OCI-LY1 (cell line): ENCODE results near the gene SFXN2.

Experiments used
- H2AFZ ChIP-seq: fragments of 200-600 bp; sonication (generic), shearing (Covaris generic); 2 replicates; pipeline ENCODE4 v1.6.0; 2014; ENCODE audit warnings: antibody characterized with exemption, mild to moderate bottlenecking, low read length
- H3F3A ChIP-seq: fragments of 200-600 bp; sonication (generic), shearing (Covaris generic); 2 replicates; pipeline ENCODE4 v1.6.0; 2014; ENCODE audit warnings: mild to moderate bottlenecking, antibody characterized with exemption, low read length, moderate library complexity; ENCODE audit not compliant: insufficient read depth
- H3K27ac ChIP-seq: fragments of 200-600 bp; sonication (generic); 2 replicates; pipeline ENCODE4 v1.5.1; 2014; ENCODE audit warnings: low read length, mixed run types, mild to moderate bottlenecking, low read depth; ENCODE audit not compliant: poor library complexity, severe bottlenecking
- H3K27me3 ChIP-seq: fragments of 200-600 bp; sonication (generic); 2 replicates; pipeline ENCODE4 v1.6.0; 2014; ENCODE audit warnings: antibody characterized with exemption, mild to moderate bottlenecking, low read length, moderate library complexity; ENCODE audit not compliant: insufficient read depth
- H3K36me3 ChIP-seq: fragments of 200-600 bp; sonication (generic); 2 replicates; pipeline ENCODE4 v1.6.1; 2014; ENCODE audit warnings: mild to moderate bottlenecking, antibody characterized with exemption, low read length, moderate library complexity, mixed read lengths; ENCODE audit not compliant: insufficient read depth
- H3K4me1 ChIP-seq: fragments of 200-600 bp; sonication (generic); 2 replicates; pipeline ENCODE4 v1.5.1; 2014; ENCODE audit warnings: mild to moderate bottlenecking, low read length, moderate library complexity; ENCODE audit not compliant: insufficient read depth, severe bottlenecking
- H3K4me2 ChIP-seq: fragments of 200-600 bp; sonication (generic), shearing (Covaris generic); 2 replicates; pipeline ENCODE4 v1.6.1; 2014; ENCODE audit warnings: low read length
- H3K4me3 ChIP-seq: fragments of 200-600 bp; sonication (generic); 2 replicates; pipeline ENCODE4 v1.5.1; 2014; ENCODE audit warnings: low read length, low read depth, mild to moderate bottlenecking, mixed read lengths; ENCODE audit not compliant: poor library complexity, severe bottlenecking
- H3K79me2 ChIP-seq: fragments of 200-600 bp; shearing (Covaris generic); 2 replicates; pipeline ENCODE4 v1.6.1; 2016; ENCODE audit warnings: mixed run types, low read length, mixed read lengths; ENCODE audit not compliant: insufficient read depth
- H3K9ac ChIP-seq: fragments of 200-600 bp; sonication (generic), shearing (Covaris generic); 2 replicates; pipeline ENCODE4 v1.6.1; 2014; ENCODE audit warnings: mild to moderate bottlenecking, low read length, mixed read lengths
- H3K9me2 ChIP-seq: fragments of 200-600 bp; sonication (generic), shearing (Covaris generic); 2 replicates; pipeline ENCODE4 v1.6.1; 2014; ENCODE audit warnings: low read depth, mild to moderate bottlenecking, low read length, mixed read lengths
- H3K9me3 ChIP-seq: fragments of 200-600 bp; shearing (Covaris generic); 2 replicates; pipeline ENCODE4 v1.6.1; 2014; ENCODE audit warnings: low read length, mixed read lengths
- H4K20me1 ChIP-seq: fragments of 200-600 bp; sonication (generic), shearing (Covaris generic); 2 replicates; pipeline ENCODE4 v1.6.0; 2016; ENCODE audit warnings: mild to moderate bottlenecking, low read length; ENCODE audit not compliant: insufficient read depth
- EZH2 ChIP-seq: fragments of 200-600 bp; sonication (generic), shearing (Covaris generic); IDR thresholded peaks from 2 replicates; pipeline ENCODE4 v1.8.0; 2017; ENCODE audit warnings: borderline replicate concordance, mixed run types, mild to moderate bottlenecking, antibody characterized with exemption, low read length, moderate library complexity, mixed read lengths
- TF ChIP-seq, protein P1 (sequence below): fragments of 200-600 bp; sonication (generic), shearing (Covaris generic); IDR thresholded peaks from 2 replicates; pipeline ENCODE4 v1.5.1; 2017; ENCODE audit warnings: mild to moderate bottlenecking, antibody characterized with exemption, low read length, moderate library complexity, mixed read lengths

SFXN2 gene

GRCh38 chr10:102778781-102779180 lies 64.3 kb downstream of the SFXN2 start:
- H3K4me1 ChIP-seq = peaks cover 17% of the 10 kb centered on the region
- H2AFZ ChIP-seq = no peak overlapping the region
- no peaks in the 10 kb centered on the region for H3K27me3 ChIP-seq
- no peaks in the 10 kb centered on the region for H4K20me1 ChIP-seq
- H3K4me2 ChIP-seq = no peak overlapping the region
- H3K79me2 ChIP-seq = no peaks in the 10 kb centered on the region
- H3K36me3 ChIP-seq = no peaks in the 10 kb centered on the region
- no peaks in the 10 kb centered on the region for H3K9me3 ChIP-seq
- TF ChIP-seq, protein P1, sequence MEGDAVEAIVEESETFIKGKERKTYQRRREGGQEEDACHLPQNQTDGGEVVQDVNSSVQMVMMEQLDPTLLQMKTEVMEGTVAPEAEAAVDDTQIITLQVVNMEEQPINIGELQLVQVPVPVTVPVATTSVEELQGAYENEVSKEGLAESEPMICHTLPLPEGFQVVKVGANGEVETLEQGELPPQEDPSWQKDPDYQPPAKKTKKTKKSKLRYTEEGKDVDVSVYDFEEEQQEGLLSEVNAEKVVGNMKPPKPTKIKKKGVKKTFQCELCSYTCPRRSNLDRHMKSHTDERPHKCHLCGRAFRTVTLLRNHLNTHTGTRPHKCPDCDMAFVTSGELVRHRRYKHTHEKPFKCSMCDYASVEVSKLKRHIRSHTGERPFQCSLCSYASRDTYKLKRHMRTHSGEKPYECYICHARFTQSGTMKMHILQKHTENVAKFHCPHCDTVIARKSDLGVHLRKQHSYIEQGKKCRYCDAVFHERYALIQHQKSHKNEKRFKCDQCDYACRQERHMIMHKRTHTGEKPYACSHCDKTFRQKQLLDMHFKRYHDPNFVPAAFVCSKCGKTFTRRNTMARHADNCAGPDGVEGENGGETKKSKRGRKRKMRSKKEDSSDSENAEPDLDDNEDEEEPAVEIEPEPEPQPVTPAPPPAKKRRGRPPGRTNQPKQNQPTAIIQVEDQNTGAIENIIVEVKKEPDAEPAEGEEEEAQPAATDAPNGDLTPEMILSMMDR = no peak
- TF ChIP-seq EZH2 = no peak
- H3K9me2 ChIP-seq = no peaks in the 10 kb centered on the region
- no peak overlapping the region for H3K4me3 ChIP-seq
- H3K27ac ChIP-seq = no peak overlapping the region
- no peaks in the 10 kb centered on the region for H3F3A ChIP-seq
- H3K9ac ChIP-seq = no peak overlapping the region

- no peaks in the 10 kb centered on the region for H3K36me3 ChIP-seq
- H2AFZ ChIP-seq = no peak overlapping the region
- H3K79me2 ChIP-seq = no peaks in the 10 kb centered on the region
- H3K27ac ChIP-seq = no peak overlapping the region
- H4K20me1 ChIP-seq = no peaks in the 10 kb centered on the region
- H3K4me2 ChIP-seq = no peak overlapping the region
- H3F3A ChIP-seq = no peaks in the 10 kb centered on the region
- H3K9ac ChIP-seq = no peak overlapping the region
- peaks cover 13% of the 10 kb centered on the region for H3K4me1 ChIP-seq
- TF ChIP-seq EZH2 = no peak
- TF ChIP-seq, protein P1 = no peak
- no peaks in the 10 kb centered on the region for H3K27me3 ChIP-seq
- no peak overlapping the region for H3K4me3 ChIP-seq
- no peaks in the 10 kb centered on the region for H3K9me2 ChIP-seq
- H3K9me3 ChIP-seq = no peaks in the 10 kb centered on the region
Measured at GRCh38 chr10:102779680-102780526, 65.5 kb downstream of the SFXN2 start.

GRCh38 chr10:102780527-102780808 lies 66.0 kb downstream of the SFXN2 start:
- Histone ChIP-seq H4K20me1 (no peaks in the 10 kb centered on the region), H3K9me3 (no peaks in the 10 kb centered on the region), H3K4me2 (no peak overlapping the region), H3K79me2 (no peaks in the 10 kb centered on the region), H3K36me3 (no peaks in the 10 kb centered on the region), H3K4me3 (no peak overlapping the region), H3K27ac (no peak overlapping the region), H3K4me1 (peaks cover 13% of the 10 kb centered on the region), H3K9me2 (no peaks in the 10 kb centered on the region), H3K9ac (no peak overlapping the region), H3F3A (no peaks in the 10 kb centered on the region), H2AFZ (no peak overlapping the region), H3K27me3 (no peaks in the 10 kb centered on the region)
- TF ChIP-seq EZH2 = no peak
- TF ChIP-seq, protein P1 = no peak
